ENCODE results near the gene FA2H.

DNA sequence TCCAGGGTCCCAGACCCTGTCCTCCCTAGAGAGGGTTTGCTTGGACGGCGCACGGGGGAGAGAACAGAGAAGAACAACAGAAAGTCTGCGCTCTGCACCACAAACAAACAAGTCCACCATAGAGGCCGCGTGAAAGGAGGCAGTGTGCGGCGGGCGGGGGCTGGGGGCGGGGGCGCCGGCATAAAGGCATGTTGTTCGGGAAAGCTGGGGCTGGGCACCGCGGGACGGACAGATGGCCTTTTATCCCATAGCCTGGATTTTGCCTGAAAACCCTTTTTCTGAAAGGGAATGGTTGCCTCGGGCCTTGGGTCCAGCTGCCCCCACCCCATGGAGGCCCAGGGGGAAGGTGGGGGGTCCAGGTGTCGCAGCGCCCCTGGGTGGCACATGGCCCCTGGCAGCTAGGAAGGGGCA, 26.0 kb downstream of the FA2H start:
- TF ChIP-seq, protein P1, sequence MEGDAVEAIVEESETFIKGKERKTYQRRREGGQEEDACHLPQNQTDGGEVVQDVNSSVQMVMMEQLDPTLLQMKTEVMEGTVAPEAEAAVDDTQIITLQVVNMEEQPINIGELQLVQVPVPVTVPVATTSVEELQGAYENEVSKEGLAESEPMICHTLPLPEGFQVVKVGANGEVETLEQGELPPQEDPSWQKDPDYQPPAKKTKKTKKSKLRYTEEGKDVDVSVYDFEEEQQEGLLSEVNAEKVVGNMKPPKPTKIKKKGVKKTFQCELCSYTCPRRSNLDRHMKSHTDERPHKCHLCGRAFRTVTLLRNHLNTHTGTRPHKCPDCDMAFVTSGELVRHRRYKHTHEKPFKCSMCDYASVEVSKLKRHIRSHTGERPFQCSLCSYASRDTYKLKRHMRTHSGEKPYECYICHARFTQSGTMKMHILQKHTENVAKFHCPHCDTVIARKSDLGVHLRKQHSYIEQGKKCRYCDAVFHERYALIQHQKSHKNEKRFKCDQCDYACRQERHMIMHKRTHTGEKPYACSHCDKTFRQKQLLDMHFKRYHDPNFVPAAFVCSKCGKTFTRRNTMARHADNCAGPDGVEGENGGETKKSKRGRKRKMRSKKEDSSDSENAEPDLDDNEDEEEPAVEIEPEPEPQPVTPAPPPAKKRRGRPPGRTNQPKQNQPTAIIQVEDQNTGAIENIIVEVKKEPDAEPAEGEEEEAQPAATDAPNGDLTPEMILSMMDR (conservative IDR thresholded peaks at IDR 0.05 in 1 of 2, IDR thresholded peaks at IDR 0.05 in 1 of 2; ENCODE audit: low read depth in 1 of 2, low read length in 2 of 2) = no peak
- TF ChIP-seq EZH2 (IDR thresholded peaks at IDR 0.05; ENCODE audit: low read length, missing control alignments) = no peak
